Esophagus mucosa (tissue), 1 donor: ENCODE results near the gene TFAP2C. TPM values are rescaled to one million over a fixed set of nuclear protein-coding genes. Genes with fewer than 3 reads are reported as not detected.

ENCODE experiments used
- ATAC-seq: fragments of 200-7000 bp; cut with Tn5 transposase; one replicate; pipeline ENCODE4 v1.9.1; 2020
- total RNA-seq: library from RNA; stranded (reverse); gene quantifications from one replicate; pipeline ENCODE4 v1.2.4, GENCODE V29; 2023
- donor health status: DM: yes; HTN: yes; CAD: no.

TFAP2C gene
- total RNA-seq = 30.8 TPM

DNA sequence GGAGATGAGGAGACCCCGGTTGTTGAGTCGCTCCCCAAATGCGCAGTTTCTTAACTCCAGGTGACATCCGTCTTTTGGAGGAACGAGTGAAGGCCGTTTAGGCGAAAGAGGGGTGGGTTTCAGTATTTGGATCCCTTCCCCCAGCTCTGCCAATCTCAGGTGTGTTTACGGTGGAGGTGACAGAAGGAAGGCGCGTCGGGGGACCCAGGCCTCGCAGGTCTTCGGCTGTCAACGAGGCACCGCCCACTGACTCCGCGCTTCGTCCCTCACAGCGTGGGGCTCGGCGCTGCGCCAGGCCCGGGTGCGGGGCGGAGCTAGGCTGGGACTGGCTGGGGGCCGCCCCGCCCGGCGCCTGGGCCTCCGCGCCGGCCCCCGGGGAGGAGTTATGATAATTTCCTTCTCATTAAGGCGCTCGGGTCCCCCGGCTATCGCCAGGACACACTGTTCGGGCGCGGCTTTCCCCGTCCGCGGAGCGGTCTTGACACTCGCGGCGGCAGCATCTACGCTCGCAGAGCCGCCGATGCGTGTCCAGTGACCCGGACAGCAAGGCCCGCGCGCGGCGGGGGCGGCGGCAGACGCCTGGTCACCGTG is at the start of gene TFAP2C:
TFAP2C (plus strand) TSS at position 434 of the 591 bp plus-strand sequence. CDS start 239 bp downstream, outside the sequence.
- peak; percentile 81 for ATAC-seq

GRCh38 chr20:56580226-56580625 is 48.9 kb upstream of the TFAP2C start:
- no peak for ATAC-seq

- no peak for ATAC-seq
Measured at GRCh38 chr20:56581701-56582100, 47.4 kb upstream of the TFAP2C start.

DNA sequence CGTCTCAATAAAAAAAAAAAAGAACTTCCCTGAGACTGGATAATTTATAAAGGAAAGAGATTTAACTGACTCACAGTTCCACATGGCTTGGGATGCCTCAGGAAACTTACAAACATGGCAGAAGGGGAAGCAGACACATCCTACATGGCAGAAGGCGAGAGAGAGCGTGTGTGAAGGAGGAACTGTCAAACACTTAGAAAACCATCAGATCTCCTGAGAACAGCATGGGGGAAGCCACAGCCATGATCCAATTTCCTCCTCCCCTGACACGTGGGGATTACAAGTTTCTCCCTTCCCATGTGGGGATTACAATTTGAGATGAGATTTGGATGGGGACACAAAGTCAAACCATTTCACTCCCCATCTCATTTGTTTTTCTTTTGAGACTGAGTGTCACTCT is 46.6 kb upstream of the TFAP2C start:
- no peak for ATAC-seq

- ATAC-seq = no peak
Measured at GRCh38 chr20:56584916-56585315, 44.2 kb upstream of the TFAP2C start.

GRCh38 chr20:56587307-56588041 is 41.6 kb upstream of the TFAP2C start:
- ATAC-seq = peak; percentile 53

DNA sequence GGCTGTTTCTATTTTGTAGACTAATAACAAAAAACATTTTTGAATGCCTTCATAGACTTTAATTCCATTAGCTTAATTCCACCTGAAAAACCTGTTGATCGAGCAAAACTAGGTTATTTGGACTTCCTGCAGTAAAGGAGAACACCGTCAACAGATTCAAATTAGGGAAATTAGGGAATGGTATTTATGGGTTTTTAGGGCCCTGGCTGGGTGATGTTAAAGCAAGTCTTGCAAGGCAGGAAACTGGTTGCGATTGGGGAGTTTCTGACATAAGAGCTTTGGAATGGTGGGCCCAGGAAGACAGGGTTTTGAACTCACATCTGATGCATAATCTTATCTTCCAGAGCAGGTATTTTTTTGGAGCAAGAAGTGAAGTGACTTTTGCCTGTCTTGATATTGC is 40.1 kb upstream of the TFAP2C start:
- ATAC-seq = peak; percentile 55

- ATAC-seq = no peak
Measured at GRCh38 chr20:56589633-56590032, 39.5 kb upstream of the TFAP2C start.

DNA sequence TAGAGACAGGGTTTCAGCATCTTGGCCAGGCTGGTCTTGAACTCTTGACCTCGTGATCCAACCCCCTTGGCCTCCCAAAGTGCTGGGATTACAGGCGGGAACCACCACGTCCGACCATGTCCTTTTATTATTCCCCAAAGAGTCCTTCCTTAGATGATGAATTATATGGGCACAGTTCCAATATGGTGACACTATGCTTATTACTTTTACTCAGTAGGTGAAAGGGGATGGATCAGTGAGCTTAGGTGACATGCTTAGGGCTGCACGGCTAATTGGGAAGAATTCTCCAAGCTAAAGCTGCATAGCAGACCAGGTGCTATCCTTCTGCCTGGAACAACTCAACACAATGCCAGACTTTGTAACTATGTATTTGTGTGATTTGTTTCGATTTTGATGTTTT is 38.2 kb upstream of the TFAP2C start:
- peak; percentile 53 for ATAC-seq

GRCh38 chr20:56592211-56592610 is 36.9 kb upstream of the TFAP2C start:
- no peak for ATAC-seq

DNA sequence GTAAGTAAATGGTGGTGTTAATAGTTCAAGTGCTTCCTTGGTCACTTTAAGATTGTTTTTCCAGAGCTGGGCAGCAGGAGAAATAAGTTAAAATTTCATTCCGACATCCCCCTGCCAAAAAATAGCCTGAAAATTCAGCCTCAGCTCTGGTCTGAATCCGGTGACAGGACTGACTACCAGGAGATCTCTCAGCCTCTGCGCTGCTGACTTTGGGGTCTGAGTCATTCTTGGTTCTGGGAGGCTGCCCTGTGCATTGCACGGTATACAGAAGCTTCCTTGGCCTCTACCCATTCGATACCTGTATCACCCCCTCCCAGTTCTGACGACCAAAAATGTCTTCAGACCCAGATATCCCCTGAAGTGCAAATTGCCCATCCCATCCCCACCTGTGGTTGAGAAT is 36.3 kb upstream of the TFAP2C start:
- no peak for ATAC-seq

- no peak for ATAC-seq
Measured at GRCh38 chr20:56595746-56596475, 33.2 kb upstream of the TFAP2C start.

DNA sequence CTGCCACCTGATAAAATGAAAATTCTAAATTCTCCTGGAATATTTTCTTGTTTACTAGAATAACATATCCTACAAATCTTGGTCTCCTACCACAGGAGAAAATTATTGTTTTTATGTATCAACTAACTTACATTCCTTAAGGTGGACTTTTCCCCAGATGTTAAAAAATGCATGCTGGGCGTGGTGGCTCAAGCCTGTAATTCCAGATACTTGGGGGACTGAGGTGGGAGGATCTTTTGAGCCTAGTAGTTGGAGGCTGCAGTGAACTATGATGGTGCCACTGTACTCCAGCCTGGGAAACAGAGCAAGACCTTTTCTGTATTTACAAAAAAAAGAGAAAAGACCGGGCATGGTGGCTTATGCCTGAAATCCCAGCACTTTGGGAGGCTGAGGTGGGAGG is 27.9 kb upstream of the TFAP2C start:
- ATAC-seq = no peak

DNA sequence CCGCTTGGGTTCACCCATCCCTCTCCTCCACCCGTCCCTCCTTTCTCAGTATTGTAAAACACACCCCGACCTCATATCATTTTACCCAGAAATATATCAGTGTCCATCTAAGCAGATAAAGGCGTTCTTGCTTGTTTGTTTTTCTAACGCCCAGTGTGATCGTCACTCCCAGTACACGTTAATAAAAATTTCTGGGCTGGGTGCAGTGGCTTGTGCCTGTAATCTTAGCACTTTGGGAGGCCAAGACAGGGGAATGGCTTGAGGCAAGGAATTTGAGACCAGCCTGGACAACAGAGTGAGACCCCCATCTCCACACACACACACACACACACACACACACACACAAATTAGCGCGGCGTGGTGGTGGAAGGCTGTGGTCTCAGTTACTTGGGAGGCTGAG is 24.4 kb upstream of the TFAP2C start:
- ATAC-seq = no peak

- ATAC-seq = no peak
Measured at GRCh38 chr20:56605261-56605996, 23.7 kb upstream of the TFAP2C start.

GRCh38 chr20:56606174-56606945 is 22.7 kb upstream of the TFAP2C start:
- peak; percentile 87 for ATAC-seq

- ATAC-seq = no peak
Measured at GRCh38 chr20:56607061-56607704, 21.9 kb upstream of the TFAP2C start.

- no peak for ATAC-seq
Measured at GRCh38 chr20:56608376-56608775, 20.7 kb upstream of the TFAP2C start.

DNA sequence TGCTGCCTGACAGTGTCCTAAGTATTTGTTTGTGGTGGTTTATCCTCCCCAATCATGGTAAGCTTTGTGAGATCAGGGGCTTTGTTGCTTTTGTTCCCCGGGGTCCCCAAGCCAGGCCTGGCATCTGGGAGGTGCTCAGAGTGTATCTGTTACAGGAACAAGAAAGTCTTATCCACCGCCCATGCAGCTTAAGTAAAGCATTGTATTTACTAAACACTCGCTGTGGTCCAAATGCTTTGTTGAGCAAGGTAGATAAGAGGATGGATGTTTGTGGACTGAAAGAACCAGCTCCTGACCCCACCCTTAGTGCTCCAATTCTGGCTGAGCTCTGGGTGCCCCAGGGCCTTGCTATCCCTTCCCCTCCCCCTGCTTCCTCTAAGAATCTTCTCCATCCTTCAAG is 19.8 kb upstream of the TFAP2C start:
- no peak for ATAC-seq

GRCh38 chr20:56610098-56610497 is 19.0 kb upstream of the TFAP2C start:
- ATAC-seq = no peak

GRCh38 chr20:56614196-56614595 is 14.9 kb upstream of the TFAP2C start:
- ATAC-seq = peak; percentile 94

DNA sequence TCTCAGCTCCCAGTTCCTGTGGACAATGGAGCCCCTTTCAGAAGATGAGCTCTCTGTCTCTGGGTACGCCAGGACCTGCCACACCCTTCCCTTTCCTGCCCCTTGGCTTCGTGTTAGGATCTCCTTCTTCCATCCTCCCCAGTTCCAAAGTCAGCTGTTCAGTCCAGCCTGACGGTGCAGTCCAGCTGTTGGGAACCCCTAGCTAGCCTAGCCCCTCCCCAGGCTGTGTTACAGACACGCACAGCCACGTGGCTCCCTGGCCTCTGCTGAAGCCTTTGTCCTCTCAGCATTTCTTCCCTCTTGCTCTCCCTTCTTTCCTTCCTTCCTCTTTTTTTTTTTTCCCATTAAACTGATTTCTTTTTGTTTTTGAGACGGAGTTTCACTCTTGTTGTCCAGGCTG is 12.4 kb upstream of the TFAP2C start:
- no peak for ATAC-seq
